ENCODE results near the gene ZSCAN20.

DNA sequence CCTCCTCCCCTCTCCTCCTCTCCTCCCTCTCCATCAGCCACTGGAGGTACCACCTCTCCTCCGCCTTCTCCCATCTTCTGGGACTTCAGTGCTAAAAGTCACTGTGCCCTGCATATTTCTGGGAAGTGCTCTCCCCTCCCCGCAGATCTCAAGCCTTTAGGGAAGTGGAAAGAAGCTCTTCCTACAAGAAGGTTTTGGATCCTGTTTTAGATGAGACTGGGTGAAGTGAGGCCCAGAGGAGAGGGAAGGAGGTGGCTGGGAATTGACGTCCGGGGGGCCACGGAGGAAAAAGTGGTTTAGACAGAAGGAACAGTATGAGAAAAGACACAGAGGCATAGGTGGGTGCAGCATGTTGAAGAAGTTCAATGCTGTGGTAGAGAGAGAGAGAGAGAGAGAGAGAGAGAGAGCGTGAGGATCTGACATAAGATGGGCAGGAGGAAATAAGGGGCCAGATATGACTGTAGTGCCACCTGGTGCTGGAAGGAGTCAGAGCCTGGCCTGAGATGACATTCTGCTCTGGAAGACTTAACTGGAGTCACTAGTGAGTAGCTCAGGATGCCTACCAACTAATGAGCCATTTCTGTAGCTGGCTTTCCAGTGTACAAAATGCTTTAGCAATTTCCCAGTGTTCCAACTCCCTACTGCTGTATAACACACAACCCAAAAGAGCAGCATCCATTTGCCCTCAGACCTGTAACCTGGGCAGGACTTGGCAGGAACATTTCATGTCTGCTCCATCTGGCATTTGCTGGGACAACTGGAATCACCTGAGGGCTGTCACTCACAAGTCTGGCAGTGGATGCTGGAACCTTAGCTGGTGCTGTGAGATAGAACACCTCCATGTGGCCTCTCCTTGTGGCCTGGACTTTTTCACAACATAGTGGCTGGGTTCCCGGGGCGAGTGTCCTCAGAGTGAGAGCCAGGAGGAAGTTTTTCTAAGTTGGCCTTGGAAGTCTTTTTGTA is 16.6 kb upstream of the ZSCAN20 start:
- TF ChIP-seq YY1 (IDR thresholded peaks at IDR 0.05; ENCODE audit: insufficient read depth, insufficient read length) (no peak), ZNF274 (IDR thresholded peaks at IDR 0.05; ENCODE audit: low read depth, low read length) (no peak)

Data from NT2/D1 (cell line).